ENCODE results near the gene ERC1.

GRCh38 chr12:1365703-1366102 lies 374.7 kb downstream of the ERC1 start:
- TF ChIP-seq ZNF560 (tag by site-specific recombination; IDR thresholded peaks at IDR 0.05; ENCODE audit: borderline replicate concordance) (no peak), CTCF (tag by site-specific recombination; IDR thresholded peaks at IDR 0.05) (no peak)
